Kidney (tissue), 14 donors: Measurements from ENCODE around the gene GLYATL3. TPM values are rescaled to one million over a fixed set of nuclear protein-coding genes. Genes with fewer than 3 reads are reported as not detected.

Experiments used
- DNase-seq, 5 donors: peaks; one replicate each; pipeline ENCODE4 v3.0.0-alpha.2; 2013 to 2020
- FAIRE-seq: peaks from 2 replicates; lab custom pipeline; 2012; peaks lifted over from hg19 to GRCh38; lab: Jason Lieb, UNC
- H3K27ac ChIP-seq, 2 donors: one replicate each; pipeline ENCODE4 v1.7.0; 2013; ENCODE audit warnings: low read depth in 2 of 2, low read length in 2 of 2, inconsistent platforms in 1 of 2
- H3K27me3 ChIP-seq: one replicate; pipeline ENCODE4 v1.7.1; 2013; ENCODE audit warnings: low read length, inconsistent platforms; ENCODE audit not compliant: control insufficient read depth, insufficient read depth
- H3K36me3 ChIP-seq, 3 donors: one replicate each; pipeline versions ENCODE4 v1.7.0 to v1.7.1; 2013; ENCODE audit warnings: low read length in 3 of 3, control low read depth in 1 of 3, inconsistent platforms in 1 of 3; ENCODE audit not compliant: insufficient read depth in 3 of 3, control insufficient read depth in 2 of 3
- H3K4me1 ChIP-seq, 3 donors: one replicate each; pipeline versions ENCODE4 v1.7.0 to v1.7.1; 2013; ENCODE audit warnings: low read length in 3 of 3, inconsistent platforms in 1 of 3, low read depth in 1 of 3; ENCODE audit not compliant: control insufficient read depth in 2 of 3, insufficient read depth in 2 of 3
- H3K4me3 ChIP-seq, 3 donors: one replicate each; pipeline versions ENCODE4 v1.7.0 to v1.8.1; 2013; ENCODE audit warnings: low read length in 3 of 3, control low read depth in 1 of 3, inconsistent platforms in 1 of 3
- H3K9ac ChIP-seq, 3 donors: one replicate each; pipeline versions ENCODE4 v1.7.0 to v1.7.1; 2013; ENCODE audit warnings: low read length in 3 of 3, control low read depth in 1 of 3, inconsistent platforms in 1 of 3
- H3K9me3 ChIP-seq, 3 donors: one replicate each; pipeline versions ENCODE4 v1.7.0 to v1.7.1; 2013; ENCODE audit warnings: low read length in 3 of 3, control low read depth in 1 of 3, inconsistent platforms in 1 of 3; ENCODE audit not compliant: control insufficient read depth in 2 of 3, insufficient read depth in 1 of 3
- intact Hi-C: fragments of 100-400 bp; cut with DNase I; formaldehyde crosslinking; loops from one replicate; pipeline ENCODE4 v1.11.1; 2022
- polyA plus RNA-seq: library from polyadenylated mRNA; stranded (reverse); fragments of 350-450 nt; fragmentation: Illumina TruSeq; extraction: RNeasy Lipid Tissue Mini Kit (QIAGEN cat#74804); gene quantifications from one replicate; pipeline ENCODE4 v1.2.3, GENCODE V29; 2014; ENCODE audit warnings: low read depth, low replicate concordance; ENCODE audit not compliant: insufficient read depth
- total RNA-seq: library from RNA; stranded (reverse); fragmentation: NEBNext Ultra II Directional; extraction: Animal tissue kit (Norgen Biotek cat#: 25700); gene quantifications from one replicate; pipeline ENCODE4 v1.2.1, GENCODE V29; 2021
- TF ChIP-seq, protein P1 (sequence below): IDR thresholded peaks from 3 replicates; pipeline ENCODE4 v1.5.1; 2012; ENCODE audit warnings: mild to moderate bottlenecking, moderate library complexity, borderline replicate concordance; ENCODE audit not compliant: insufficient read depth; ENCODE audit errors: extremely low read depth
- donor health status: control.
- donor health status: control.
- donor health status: control.
- donor health status: control.
- donor health status: control.
- donor health status: DM: yes; HTN: yes; CAD: no.
- donor health status: Normal renal cell carcinoma (clear cell type).

GLYATL3 gene
- total and polyA plus RNA-seq, 2 donors from 2014 or later: not detected

DNA sequence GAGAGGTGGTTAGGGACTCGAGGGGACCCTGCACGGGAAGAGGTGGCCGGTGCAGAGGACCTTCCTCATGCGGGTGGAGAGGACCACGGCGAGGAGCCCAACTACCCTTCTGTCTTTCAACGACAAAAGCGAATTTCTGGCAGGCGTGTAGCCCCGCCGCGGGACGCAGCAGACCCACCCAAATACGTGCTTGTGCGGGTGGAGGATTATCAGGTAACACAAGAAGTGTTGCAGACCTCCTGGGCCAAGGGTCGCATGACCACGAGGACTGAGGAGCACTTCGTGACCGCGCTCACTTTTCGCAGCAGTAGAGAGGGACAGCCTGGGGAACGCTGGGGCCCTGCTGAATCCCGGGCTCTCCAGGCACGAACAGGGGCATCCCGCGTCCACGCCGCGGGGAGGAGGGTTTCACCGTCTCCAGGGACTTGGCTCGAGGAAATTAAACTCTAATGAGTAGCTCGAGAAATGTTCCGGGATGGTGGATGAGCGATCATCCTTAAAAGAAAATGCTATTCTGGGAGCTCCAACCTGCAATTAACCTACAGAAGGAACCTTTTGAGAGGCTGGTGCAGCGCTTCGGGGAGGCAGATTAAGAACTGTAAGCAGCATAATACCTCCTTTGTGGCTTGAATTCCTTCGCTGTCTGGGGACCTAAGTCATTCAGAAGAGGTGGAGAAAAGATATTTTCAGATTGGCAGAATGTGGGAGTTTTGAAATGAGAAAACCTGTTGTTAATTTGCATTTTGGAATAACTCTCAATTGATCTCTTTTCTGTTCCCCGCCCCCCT, 51.5 kb downstream of the GLYATL3 start:
- TF ChIP-seq, protein P1, sequence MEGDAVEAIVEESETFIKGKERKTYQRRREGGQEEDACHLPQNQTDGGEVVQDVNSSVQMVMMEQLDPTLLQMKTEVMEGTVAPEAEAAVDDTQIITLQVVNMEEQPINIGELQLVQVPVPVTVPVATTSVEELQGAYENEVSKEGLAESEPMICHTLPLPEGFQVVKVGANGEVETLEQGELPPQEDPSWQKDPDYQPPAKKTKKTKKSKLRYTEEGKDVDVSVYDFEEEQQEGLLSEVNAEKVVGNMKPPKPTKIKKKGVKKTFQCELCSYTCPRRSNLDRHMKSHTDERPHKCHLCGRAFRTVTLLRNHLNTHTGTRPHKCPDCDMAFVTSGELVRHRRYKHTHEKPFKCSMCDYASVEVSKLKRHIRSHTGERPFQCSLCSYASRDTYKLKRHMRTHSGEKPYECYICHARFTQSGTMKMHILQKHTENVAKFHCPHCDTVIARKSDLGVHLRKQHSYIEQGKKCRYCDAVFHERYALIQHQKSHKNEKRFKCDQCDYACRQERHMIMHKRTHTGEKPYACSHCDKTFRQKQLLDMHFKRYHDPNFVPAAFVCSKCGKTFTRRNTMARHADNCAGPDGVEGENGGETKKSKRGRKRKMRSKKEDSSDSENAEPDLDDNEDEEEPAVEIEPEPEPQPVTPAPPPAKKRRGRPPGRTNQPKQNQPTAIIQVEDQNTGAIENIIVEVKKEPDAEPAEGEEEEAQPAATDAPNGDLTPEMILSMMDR: no peak
- FAIRE-seq (no peak), DNase-seq (peak; percentile 40 to 72 (median 46))
- Histone ChIP-seq H3K9me3 (no peaks in the 10 kb centered on the region), H3K9ac (no peak overlapping the region), H3K4me1 (peaks cover 0 to 13% (median 0%) of the 10 kb centered on the region in 3 donors), H3K4me3 (peak overlapping the region; percentile 33 to 60 (median 58)), H3K27ac (no peak overlapping the region), H3K27me3 (peaks cover 12% of the 10 kb centered on the region), H3K36me3 (no peaks in the 10 kb centered on the region)
- intact Hi-C loops: no loop called here

DNA sequence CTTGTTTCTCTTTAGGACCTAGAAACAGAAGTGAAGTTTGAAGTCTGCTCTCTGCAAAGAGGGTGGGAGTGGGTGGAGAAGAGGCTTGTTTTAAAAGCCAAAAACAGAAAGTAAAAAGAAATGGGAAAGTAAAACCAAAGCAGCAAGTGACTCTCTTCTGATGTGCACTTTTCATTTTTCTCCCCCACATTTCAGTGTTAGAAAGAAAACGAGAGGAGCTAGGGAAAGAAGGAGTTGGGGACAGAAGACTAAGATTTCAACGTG, 52.1 kb downstream of the GLYATL3 start:
- TF ChIP-seq, protein P1: no peak
- H3K27ac ChIP-seq: no peak overlapping the region
- intact Hi-C loops: no loop called here
- no peaks in the 10 kb centered on the region for H3K9me3 ChIP-seq
- no peaks in the 10 kb centered on the region for H3K36me3 ChIP-seq
- peaks cover 0 to 13% (median 0%) of the 10 kb centered on the region in 3 donors for H3K4me1 ChIP-seq
- no peak overlapping the region for H3K9ac ChIP-seq
- H3K27me3 ChIP-seq: peaks cover 12% of the 10 kb centered on the region
- no peak for DNase-seq
- H3K4me3 ChIP-seq: peak overlapping the region in 2 of 3 donors; percentile 58 to 60
- no peak for FAIRE-seq

- Histone ChIP-seq H3K36me3 (no peaks in the 10 kb centered on the region), H3K4me1 (peaks cover 0 to 13% (median 0%) of the 10 kb centered on the region in 3 donors), H3K9me3 (no peaks in the 10 kb centered on the region), H3K27ac (no peak overlapping the region), H3K27me3 (peaks cover 12% of the 10 kb centered on the region), H3K4me3 (no peak overlapping the region), H3K9ac (no peak overlapping the region)
- DNase-seq (no peak), FAIRE-seq (no peak)
- TF ChIP-seq, protein P1: no peak
- intact Hi-C loops: no loop called here
Observed at GRCh38 chr6:49552596-49552995, 52.9 kb downstream of the GLYATL3 start.
